SK-N-SH (cell line): ENCODE measurements around the gene POLN. TPM values are rescaled to one million over a fixed set of nuclear protein-coding genes. Genes with fewer than 3 reads are reported as not detected.

Experiments
- CTCF ChIA-PET: fragments of 300-600, 350-600 bp; formaldehyde crosslinking; extraction: SDS; loops from one replicate; lab custom pipeline; 2021; lab: Yijun Ruan, JAX
- POLR2A ChIA-PET: fragments of 350-600 bp; sonication (Branson Sonifier 250); formaldehyde crosslinking; extraction: SDS; loops from one replicate; lab custom pipeline; 2020; ENCODE audit warnings: antibody characterized with exemption, inconsistent platforms; lab: Yijun Ruan, JAX
- DNase-seq: peaks from one replicate; pipeline ENCODE4 v3.0.0; 2012
- H2AFZ ChIP-seq: fragments of 200-600 bp; sonication (generic); 2 replicates; pipeline ENCODE4 v1.8.1; 2016; ENCODE audit warnings: antibody characterized with exemption, mild to moderate bottlenecking, low read depth
- H3F3A ChIP-seq: fragments of 200-600 bp; sonication (generic); replicated peaks from 2 replicates; pipeline ENCODE3; 2016; ENCODE audit warnings: antibody characterized with exemption, mild to moderate bottlenecking; ENCODE audit not compliant: insufficient read depth
- H3K27ac ChIP-seq, 2 experiments: fragments of 200-500 bp in 1 of 2; fragments of 200-600 bp in 1 of 2; sonication (Bioruptor generic) in 1 of 2; sonication (generic), shearing (Covaris generic) in 1 of 2; 2 replicates each; pipeline versions ENCODE4 v1.5.1 to v1.6.1; 2014 to 2016; ENCODE audit warnings: low read depth in 2 of 2, inconsistent platforms in 1 of 2, low read length in 1 of 2, mild to moderate bottlenecking in 1 of 2, mixed read lengths in 1 of 2
- H3K27me3 ChIP-seq: fragments of 200-600 bp; sonication (generic), shearing (Covaris generic); 2 replicates; pipeline ENCODE4 v1.6.1; 2016; ENCODE audit warnings: mixed run types; ENCODE audit not compliant: insufficient read depth
- H3K36me3 ChIP-seq, 2 experiments: fragments of 200-500 bp in 1 of 2; fragments of 200-600 bp in 1 of 2; sonication (Bioruptor generic) in 1 of 2; sonication (generic) in 1 of 2; replicated peaks in 1 of 2; 2 replicates each; pipeline versions ENCODE3 to v1.5.1; 2014 to 2016; ENCODE audit warnings: low read length in 1 of 2, mild to moderate bottlenecking in 1 of 2; ENCODE audit not compliant: insufficient read depth in 2 of 2, control insufficient read depth in 1 of 2
- H3K4me1 ChIP-seq, 2 experiments: fragments of 200-500 bp in 1 of 2; fragments of 200-600 bp in 1 of 2; sonication (Bioruptor generic) in 1 of 2; sonication (generic), shearing (Covaris generic) in 1 of 2; 2 replicates each; pipeline versions ENCODE4 v1.5.1 to v1.6.1; 2014 to 2016; ENCODE audit warnings: low read depth in 1 of 2, low read length in 1 of 2, mixed run types in 1 of 2; ENCODE audit not compliant: insufficient read depth in 2 of 2, control insufficient read depth in 1 of 2
- H3K4me2 ChIP-seq: fragments of 200-600 bp; sonication (generic), shearing (Covaris generic); 2 replicates; pipeline ENCODE4 v1.6.1; 2017; ENCODE audit warnings: mixed run types
- H3K4me3 ChIP-seq, 2 experiments: fragments of 200-500 bp in 1 of 2; fragments of 200-600 bp in 1 of 2; sonication (Bioruptor generic) in 1 of 2; sonication (generic), shearing (Covaris generic) in 1 of 2; 2 replicates each; pipeline versions ENCODE4 v1.5.1 to v1.8.1; 2014 to 2016; ENCODE audit warnings: low read depth in 2 of 2, inconsistent platforms in 1 of 2, low read length in 1 of 2, mild to moderate bottlenecking in 1 of 2, mixed read lengths in 1 of 2, moderate library complexity in 1 of 2
- H3K79me2 ChIP-seq: fragments of 200-600 bp; sonication (generic); 2 replicates; pipeline ENCODE4 v1.8.1; 2017; ENCODE audit warnings: mild to moderate bottlenecking; ENCODE audit not compliant: insufficient read depth
- H3K9ac ChIP-seq: fragments of 200-600 bp; sonication (generic); 2 replicates; pipeline ENCODE4 v1.6.1; 2017; ENCODE audit warnings: mixed run types
- H3K9me2 ChIP-seq: fragments of 200-600 bp; sonication (generic); 2 replicates; pipeline ENCODE4 v1.6.1; 2017; ENCODE audit warnings: mixed run types
- H3K9me3 ChIP-seq: fragments of 200-600 bp; sonication (generic); 2 replicates; pipeline ENCODE4 v1.6.1; 2017; ENCODE audit warnings: mixed run types, mild to moderate bottlenecking, moderate library complexity
- H4K20me1 ChIP-seq: fragments of 200-600 bp; sonication (generic); 2 replicates; pipeline ENCODE4 v1.6.1; 2017; ENCODE audit warnings: mild to moderate bottlenecking, mixed run types; ENCODE audit not compliant: insufficient read depth
- EP300 ChIP-seq, 2 experiments: IDR thresholded peaks; 2 replicates each; pipeline versions ENCODE4 v1.4.0 to v1.6.1; 2012; ENCODE audit warnings: borderline replicate concordance in 1 of 2, low read depth in 1 of 2, low read length in 1 of 2
- EZH2phosphoT487 ChIP-seq: fragments of 200-600 bp; sonication (generic); IDR thresholded peaks from 2 replicates; pipeline ENCODE4 v1.6.1; 2017; ENCODE audit warnings: low read depth, mixed run types, mild to moderate bottlenecking, antibody characterized with exemption, moderate library complexity, borderline replicate concordance
- FOSL2 ChIP-seq: IDR thresholded peaks from 2 replicates; pipeline ENCODE4 v1.4.0; 2012; ENCODE audit warnings: low read depth, mild to moderate bottlenecking, moderate library complexity, borderline replicate concordance
- FOXM1 ChIP-seq: IDR thresholded peaks from 2 replicates; pipeline ENCODE4 v1.4.0; 2012; ENCODE audit warnings: low read depth, mild to moderate bottlenecking
- GABPA ChIP-seq: IDR thresholded peaks from 2 replicates; pipeline ENCODE4 v1.4.0; 2012; ENCODE audit warnings: low read depth, mild to moderate bottlenecking
- IRF3 ChIP-seq: fragments of 150-350 bp; IDR thresholded peaks from 2 replicates; pipeline ENCODE4 v1.6.1; 2016; ENCODE audit warnings: mild to moderate bottlenecking, low read depth, low read length
- MEF2A ChIP-seq: IDR thresholded peaks from 2 replicates; pipeline ENCODE4 v1.4.0; 2012; ENCODE audit warnings: low read depth, borderline replicate concordance
- MXI1 ChIP-seq: IDR thresholded peaks from 2 replicates; pipeline ENCODE4 v1.6.1; 2012; ENCODE audit warnings: mild to moderate bottlenecking, low read depth, low read length, improper control_type of control experiment
- NRF1 ChIP-seq: IDR thresholded peaks from 2 replicates; pipeline ENCODE4 v1.6.1; 2012; ENCODE audit warnings: low read depth, mild to moderate bottlenecking, low read length
- RAD21 ChIP-seq: IDR thresholded peaks from 2 replicates; pipeline ENCODE4 v1.6.1; 2012; ENCODE audit warnings: mild to moderate bottlenecking, low read length
- RCOR1 ChIP-seq: fragments of 150-350 bp; IDR thresholded peaks from 2 replicates; pipeline ENCODE4 v1.6.1; 2017; ENCODE audit warnings: antibody characterized with exemption, low read length
- REST ChIP-seq: IDR thresholded peaks from 2 replicates; pipeline ENCODE4 v1.6.1; 2012; ENCODE audit warnings: mild to moderate bottlenecking, low read depth, low read length, moderate library complexity
- RFX5 ChIP-seq: IDR thresholded peaks from 2 replicates; pipeline ENCODE4 v1.6.1; 2012; ENCODE audit warnings: mild to moderate bottlenecking, improper control_type of control experiment, low read length
- RXRA ChIP-seq: IDR thresholded peaks from 2 replicates; pipeline ENCODE4 v1.4.0; 2012; ENCODE audit warnings: low read depth, mild to moderate bottlenecking, borderline replicate concordance
- SIN3A ChIP-seq: IDR thresholded peaks from 2 replicates; pipeline ENCODE4 v1.6.1; 2012; ENCODE audit warnings: low read depth, mild to moderate bottlenecking, low read length, moderate library complexity, borderline replicate concordance
- SMC3 ChIP-seq: IDR thresholded peaks from 2 replicates; pipeline ENCODE4 v1.6.1; 2012; ENCODE audit warnings: low read depth, low read length, improper control_type of control experiment
- TAF1 ChIP-seq: IDR thresholded peaks from 2 replicates; pipeline ENCODE4 v1.6.1; 2012; ENCODE audit warnings: low read depth, mild to moderate bottlenecking, low read length, moderate library complexity, borderline replicate concordance
- WGBS: methylation state at CpG from one replicate; pipeline ENCODE4 v1.1.6; 2017; ENCODE audit warnings: low lambda C conversion rate; 5-methylcytosine and 5-hydroxymethylcytosine counted together
- polyA plus RNA-seq, 3 experiments: library from polyadenylated mRNA; depleted of rRNA; stranded (reverse); fragments of >200 nt; gene quantifications; 2 replicates each; pipeline ENCODE4 v1.2.3, GENCODE V29; 2012
- TF ChIP-seq, protein P1 (sequence below): fragments of 150-350 bp; IDR thresholded peaks from 2 replicates; pipeline ENCODE4 v1.6.1; 2017; ENCODE audit warnings: antibody characterized with exemption, low read length, low read depth, borderline replicate concordance
- TF ChIP-seq, protein P2 (sequence below): IDR thresholded peaks from 2 replicates; pipeline ENCODE4; 2012
- TF ChIP-seq, protein P3 (sequence below): fragments of 200-600 bp; sonication (generic); IDR thresholded peaks from 2 replicates; pipeline ENCODE4 v1.6.1; 2017; ENCODE audit warnings: antibody characterized with exemption, mild to moderate bottlenecking, moderate library complexity
- TF ChIP-seq, protein P4 (sequence below): IDR thresholded peaks from 2 replicates; pipeline ENCODE4 v1.4.0; 2012; ENCODE audit warnings: low read depth, borderline replicate concordance

Gene POLN
- polyA plus RNA-seq, 1 of the 3 experiments (the other 2 are of a cell fraction), result 0.67 TPM

- TF ChIP-seq, protein P1, sequence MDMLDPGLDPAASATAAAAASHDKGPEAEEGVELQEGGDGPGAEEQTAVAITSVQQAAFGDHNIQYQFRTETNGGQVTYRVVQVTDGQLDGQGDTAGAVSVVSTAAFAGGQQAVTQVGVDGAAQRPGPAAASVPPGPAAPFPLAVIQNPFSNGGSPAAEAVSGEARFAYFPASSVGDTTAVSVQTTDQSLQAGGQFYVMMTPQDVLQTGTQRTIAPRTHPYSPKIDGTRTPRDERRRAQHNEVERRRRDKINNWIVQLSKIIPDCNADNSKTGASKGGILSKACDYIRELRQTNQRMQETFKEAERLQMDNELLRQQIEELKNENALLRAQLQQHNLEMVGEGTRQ, result no peak
- TF ChIP-seq MEF2A (no peak), MXI1 (no peak), FOSL2 (no peak)
Observed at GRCh38 chr4:2083826-2084160, 158.1 kb downstream of the POLN start (continued).

- no peaks in the 10 kb centered on the region for H3F3A ChIP-seq
- no peak for DNase-seq
- H3K27me3 ChIP-seq, result no peaks in the 10 kb centered on the region
- no peaks in the 10 kb centered on the region for H3K36me3 ChIP-seq
- no peak overlapping the region for H3K27ac ChIP-seq
- TF ChIP-seq NRF1 (no peak), FOXM1 (no peak), SIN3A (no peak), RFX5 (no peak), EP300 (IDR thresholded peaks at IDR 0.05; ENCODE audit: borderline replicate concordance in 1 of 2, low read depth in 1 of 2, low read length in 1 of 2) (no peak), REST (no peak), EZH2phosphoT487 (no peak), GABPA (no peak), TAF1 (no peak), SMC3 (no peak), RAD21 (no peak), RCOR1 (no peak), IRF3 (no peak), RXRA (no peak)
- TF ChIP-seq, protein P2, sequence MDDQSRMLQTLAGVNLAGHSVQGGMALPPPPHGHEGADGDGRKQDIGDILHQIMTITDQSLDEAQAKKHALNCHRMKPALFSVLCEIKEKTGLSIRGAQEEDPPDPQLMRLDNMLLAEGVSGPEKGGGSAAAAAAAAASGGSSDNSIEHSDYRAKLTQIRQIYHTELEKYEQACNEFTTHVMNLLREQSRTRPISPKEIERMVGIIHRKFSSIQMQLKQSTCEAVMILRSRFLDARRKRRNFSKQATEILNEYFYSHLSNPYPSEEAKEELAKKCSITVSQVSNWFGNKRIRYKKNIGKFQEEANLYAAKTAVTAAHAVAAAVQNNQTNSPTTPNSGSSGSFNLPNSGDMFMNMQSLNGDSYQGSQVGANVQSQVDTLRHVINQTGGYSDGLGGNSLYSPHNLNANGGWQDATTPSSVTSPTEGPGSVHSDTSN, result no peak
- TF ChIP-seq, protein P3, sequence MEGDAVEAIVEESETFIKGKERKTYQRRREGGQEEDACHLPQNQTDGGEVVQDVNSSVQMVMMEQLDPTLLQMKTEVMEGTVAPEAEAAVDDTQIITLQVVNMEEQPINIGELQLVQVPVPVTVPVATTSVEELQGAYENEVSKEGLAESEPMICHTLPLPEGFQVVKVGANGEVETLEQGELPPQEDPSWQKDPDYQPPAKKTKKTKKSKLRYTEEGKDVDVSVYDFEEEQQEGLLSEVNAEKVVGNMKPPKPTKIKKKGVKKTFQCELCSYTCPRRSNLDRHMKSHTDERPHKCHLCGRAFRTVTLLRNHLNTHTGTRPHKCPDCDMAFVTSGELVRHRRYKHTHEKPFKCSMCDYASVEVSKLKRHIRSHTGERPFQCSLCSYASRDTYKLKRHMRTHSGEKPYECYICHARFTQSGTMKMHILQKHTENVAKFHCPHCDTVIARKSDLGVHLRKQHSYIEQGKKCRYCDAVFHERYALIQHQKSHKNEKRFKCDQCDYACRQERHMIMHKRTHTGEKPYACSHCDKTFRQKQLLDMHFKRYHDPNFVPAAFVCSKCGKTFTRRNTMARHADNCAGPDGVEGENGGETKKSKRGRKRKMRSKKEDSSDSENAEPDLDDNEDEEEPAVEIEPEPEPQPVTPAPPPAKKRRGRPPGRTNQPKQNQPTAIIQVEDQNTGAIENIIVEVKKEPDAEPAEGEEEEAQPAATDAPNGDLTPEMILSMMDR, result no peak
- TF ChIP-seq, protein P4, sequence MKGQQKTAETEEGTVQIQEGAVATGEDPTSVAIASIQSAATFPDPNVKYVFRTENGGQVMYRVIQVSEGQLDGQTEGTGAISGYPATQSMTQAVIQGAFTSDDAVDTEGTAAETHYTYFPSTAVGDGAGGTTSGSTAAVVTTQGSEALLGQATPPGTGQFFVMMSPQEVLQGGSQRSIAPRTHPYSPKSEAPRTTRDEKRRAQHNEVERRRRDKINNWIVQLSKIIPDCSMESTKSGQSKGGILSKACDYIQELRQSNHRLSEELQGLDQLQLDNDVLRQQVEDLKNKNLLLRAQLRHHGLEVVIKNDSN, result no peak
- TF ChIP-seq, all 33 proteins: peak for 0
- POLR2A ChIA-PET, result no interaction called here
- Histone ChIP-seq H2AFZ (no peak overlapping the region), H3K9ac (no peak overlapping the region), H3K4me1 (no peaks in the 10 kb centered on the region), H3K9me3 (no peaks in the 10 kb centered on the region), H3K79me2 (no peaks in the 10 kb centered on the region), H4K20me1 (no peaks in the 10 kb centered on the region), H3K9me2 (no peaks in the 10 kb centered on the region), H3K4me3 (no peak overlapping the region), H3K4me2 (no peak overlapping the region)
- CTCF ChIA-PET, result interaction anchor here (1.2 kb wide), 1 partner anchor 10 kb away, joined by 3 read pairs; no protein-coding TSS in a partner anchor
- whole genome bisulfite sequencing, result 68% methylated on average over 15 of the region's 15 CpGs
Observed at GRCh38 chr4:2083116-2083825, 158.7 kb downstream of the POLN start.
